MCF 10A (cell line): Measurements from ENCODE around the gene RPP30. TPM values are rescaled to one million over a fixed set of nuclear protein-coding genes. Genes with fewer than 3 reads are reported as not detected.

Experiments
- BruUV-seq: library from RNA; stranded (reverse); fragments of 400-500 nt; replicated peaks from 2 replicates; lab custom pipeline; 2021; lab: Mats Ljungman, UMichigan
- CTCF ChIA-PET: fragments of 300-600 bp; sonication (Branson Sonifier 250); formaldehyde crosslinking; extraction: SDS; loops from one replicate; lab custom pipeline; 2021; ENCODE audit warnings: antibody characterized with exemption, inconsistent platforms; lab: Yijun Ruan, JAX
- POLR2A ChIA-PET: fragments of 300-600, 350-650 bp; sonication (Branson Sonifier 250); formaldehyde crosslinking; extraction: SDS; loops from one replicate; lab custom pipeline; 2020; ENCODE audit warnings: antibody characterized with exemption, inconsistent platforms; lab: Yijun Ruan, JAX
- DNase-seq: peaks from one replicate; pipeline ENCODE4 v3.0.0-alpha.2; 2018; ENCODE audit not compliant: unreplicated experiment
- H3K27ac Mint-ChIP-seq: one replicate; pipeline ENCODE4 v1.8.0; 2022; ENCODE audit warnings: mild to moderate bottlenecking, low read depth, mixed read lengths; ENCODE audit not compliant: unreplicated experiment
- H3K27me3 Mint-ChIP-seq: one replicate; pipeline ENCODE4 v1.8.0; 2022; ENCODE audit warnings: mixed read lengths; ENCODE audit not compliant: insufficient read depth, unreplicated experiment
- H3K36me3 Mint-ChIP-seq: one replicate; pipeline ENCODE4 v1.8.0; 2022; ENCODE audit warnings: mild to moderate bottlenecking, moderate library complexity, mixed read lengths; ENCODE audit not compliant: insufficient read depth, unreplicated experiment
- H3K4me1 Mint-ChIP-seq: one replicate; pipeline ENCODE4 v1.8.0; 2022; ENCODE audit warnings: mixed read lengths; ENCODE audit not compliant: insufficient read depth, unreplicated experiment
- H3K4me3 Mint-ChIP-seq: one replicate; pipeline ENCODE4 v1.8.0; 2022; ENCODE audit warnings: mild to moderate bottlenecking, moderate library complexity, mixed read lengths; ENCODE audit not compliant: unreplicated experiment
- H3K9me3 Mint-ChIP-seq: one replicate; pipeline ENCODE4 v1.8.0; 2022; ENCODE audit warnings: mixed read lengths; ENCODE audit not compliant: unreplicated experiment
- intact Hi-C: fragments of 100-400 bp; cut with micrococcal nuclease; formaldehyde crosslinking; loops from 2 replicates; pipeline ENCODE4 v1.14.1; 2022
- total RNA-seq: library from RNA; stranded (reverse); gene quantifications from 2 replicates; pipeline ENCODE4 v1.2.3, GENCODE V29; 2022
- TF ChIP-seq, protein P1 (sequence below): fragments of 200-600 bp; IDR thresholded peaks from one replicate; pipeline ENCODE4 v1.8.0; 2022; ENCODE audit warnings: antibody characterized with exemption, mild to moderate bottlenecking; ENCODE audit not compliant: unreplicated experiment

RPP30 gene
- total RNA-seq, 1 experiment from 2014 or later: 41.8 TPM

DNA sequence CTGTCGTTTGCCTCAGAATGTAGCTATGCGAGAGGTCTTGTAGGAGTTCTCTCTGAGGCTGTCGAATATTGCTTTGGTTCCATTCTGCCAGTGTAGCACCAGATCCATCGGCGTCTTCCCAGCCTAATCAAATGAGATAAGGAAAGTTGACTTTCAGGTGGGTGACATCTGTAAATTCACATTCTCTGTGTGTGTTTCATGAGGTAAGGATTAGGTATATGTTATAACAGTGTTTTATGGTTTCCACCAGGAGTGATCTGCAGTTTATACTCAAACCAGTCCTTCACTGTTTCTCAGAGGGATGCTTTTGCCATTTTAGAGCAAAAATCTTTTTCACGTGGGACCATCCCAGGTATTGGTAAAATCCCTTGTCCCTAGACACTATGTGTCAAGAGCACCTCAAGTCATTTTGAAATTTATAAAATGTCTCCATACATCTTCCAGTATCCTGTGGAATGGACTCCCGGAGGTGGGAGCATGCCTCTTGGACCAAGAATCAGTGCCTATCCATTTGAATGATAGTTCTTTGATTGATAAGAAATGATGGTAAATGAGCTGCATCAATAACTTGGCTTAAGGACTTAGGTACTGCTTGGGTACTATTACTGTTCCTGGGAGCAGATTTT lies 41.2 kb downstream of the RPP30 start:
- TF ChIP-seq, protein P1, sequence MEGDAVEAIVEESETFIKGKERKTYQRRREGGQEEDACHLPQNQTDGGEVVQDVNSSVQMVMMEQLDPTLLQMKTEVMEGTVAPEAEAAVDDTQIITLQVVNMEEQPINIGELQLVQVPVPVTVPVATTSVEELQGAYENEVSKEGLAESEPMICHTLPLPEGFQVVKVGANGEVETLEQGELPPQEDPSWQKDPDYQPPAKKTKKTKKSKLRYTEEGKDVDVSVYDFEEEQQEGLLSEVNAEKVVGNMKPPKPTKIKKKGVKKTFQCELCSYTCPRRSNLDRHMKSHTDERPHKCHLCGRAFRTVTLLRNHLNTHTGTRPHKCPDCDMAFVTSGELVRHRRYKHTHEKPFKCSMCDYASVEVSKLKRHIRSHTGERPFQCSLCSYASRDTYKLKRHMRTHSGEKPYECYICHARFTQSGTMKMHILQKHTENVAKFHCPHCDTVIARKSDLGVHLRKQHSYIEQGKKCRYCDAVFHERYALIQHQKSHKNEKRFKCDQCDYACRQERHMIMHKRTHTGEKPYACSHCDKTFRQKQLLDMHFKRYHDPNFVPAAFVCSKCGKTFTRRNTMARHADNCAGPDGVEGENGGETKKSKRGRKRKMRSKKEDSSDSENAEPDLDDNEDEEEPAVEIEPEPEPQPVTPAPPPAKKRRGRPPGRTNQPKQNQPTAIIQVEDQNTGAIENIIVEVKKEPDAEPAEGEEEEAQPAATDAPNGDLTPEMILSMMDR: no peak
- DNase-seq: no peak
- intact Hi-C loops: loop anchor here (5.0 kb wide), 1 partner anchor 384 kb away; no protein-coding TSS in a partner anchor
- H3K27ac Mint-ChIP-seq: peak overlapping the region; percentile 83
- ChIA-PET POLR2A (interaction anchor here (0.7 to 3.1 kb wide), 4 partner anchors 41 to 1668 kb away, joined by 3 to 13 read pairs (median 5); partner anchors contain the start of gene RPP30), CTCF (interaction anchor here (0.5 to 6.2 kb wide), 7 partner anchors 17 to 1348 kb away, joined by 3 to 87 read pairs (median 4); no protein-coding TSS in a partner anchor)
- H3K27me3 Mint-ChIP-seq: no peaks in the 10 kb centered on the region
- no peak overlapping the region for H3K4me3 Mint-ChIP-seq
- no peaks in the 10 kb centered on the region for H3K9me3 Mint-ChIP-seq
- BruUV-seq: no TSS peak
- no peaks in the 10 kb centered on the region for H3K36me3 Mint-ChIP-seq
- H3K4me1 Mint-ChIP-seq: peaks cover 16% of the 10 kb centered on the region

DNA sequence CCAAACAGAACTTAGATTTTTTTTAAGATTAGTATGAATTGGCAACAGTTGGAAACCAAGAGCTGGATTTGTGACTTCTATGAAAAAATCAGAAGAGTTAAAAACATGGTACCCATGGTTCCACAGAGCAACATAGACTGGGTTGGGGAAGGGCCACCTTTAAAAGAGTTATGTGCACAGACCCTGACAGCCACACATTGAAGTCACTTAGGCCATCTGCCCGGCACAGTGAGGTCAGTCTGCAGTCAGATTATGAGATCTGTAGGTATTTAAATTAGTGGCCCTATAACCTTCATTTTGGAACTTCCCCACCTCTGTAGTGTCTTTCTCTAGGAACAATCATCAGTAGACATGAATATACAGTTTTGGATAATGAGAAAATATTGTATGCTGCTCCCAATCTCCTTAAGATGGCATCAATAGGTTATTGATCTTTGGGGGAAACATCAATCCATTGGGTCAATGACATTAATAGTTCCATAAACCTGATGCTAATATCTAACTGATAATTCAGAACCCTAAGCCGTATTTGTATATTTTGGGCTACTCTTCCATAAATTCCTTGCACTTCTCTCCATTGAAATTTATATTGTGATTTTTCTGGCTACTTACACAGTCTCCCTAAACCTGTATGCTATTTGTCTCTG lies 42.1 kb downstream of the RPP30 start:
- ChIA-PET POLR2A (no interaction called here), CTCF (interaction anchor here (0.7 to 6.2 kb wide), 3 partner anchors 93 to 337 kb away, joined by 3 to 87 read pairs (median 3); no protein-coding TSS in a partner anchor)
- TF ChIP-seq, protein P1: no peak
- Mint-ChIP-seq H3K4me1 (peaks cover 16% of the 10 kb centered on the region), H3K36me3 (no peaks in the 10 kb centered on the region), H3K27ac (peak overlapping the region; percentile 25), H3K9me3 (no peaks in the 10 kb centered on the region), H3K27me3 (no peaks in the 10 kb centered on the region), H3K4me3 (no peak overlapping the region)
- no TSS peak for BruUV-seq
- no peak for DNase-seq
- intact Hi-C loops: loop anchor here (5.0 kb wide), 1 partner anchor 383 kb away; no protein-coding TSS in a partner anchor

DNA sequence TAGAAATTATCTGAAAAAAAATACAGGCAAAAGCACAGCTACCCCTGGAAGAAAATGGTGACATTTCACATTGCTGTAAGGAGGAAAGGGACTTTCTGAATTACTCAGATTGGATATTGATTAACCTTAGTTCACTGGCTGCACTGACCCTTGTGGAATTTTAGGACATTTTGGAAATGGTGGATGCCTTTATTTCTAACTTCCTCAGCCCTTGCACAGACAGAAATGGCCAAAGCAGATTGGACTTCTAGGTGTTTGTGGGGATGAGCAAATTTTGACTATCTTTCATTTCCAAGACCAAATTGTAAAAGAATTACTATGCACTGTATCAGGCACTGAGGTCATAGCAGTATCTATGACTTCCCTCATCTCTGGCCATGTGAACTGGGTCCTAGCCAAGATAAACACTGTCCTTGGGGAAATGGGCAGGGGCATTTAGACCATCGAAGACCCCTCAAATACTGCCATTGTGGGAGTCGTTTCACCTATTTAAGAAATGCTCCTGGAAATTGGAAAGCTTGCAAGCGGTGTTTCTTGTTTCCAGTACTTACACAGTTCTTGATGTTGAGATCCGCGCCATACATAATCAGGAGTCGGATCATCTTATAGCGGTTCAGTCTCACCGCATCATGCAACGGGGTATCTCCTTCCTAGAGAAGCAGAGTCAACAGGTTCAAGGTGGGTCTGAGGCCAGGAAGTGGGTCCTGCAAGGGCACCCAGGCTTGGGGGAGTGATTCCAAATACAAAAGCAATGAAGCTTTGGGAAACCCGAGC lies 43.4 kb downstream of the RPP30 start:
- Mint-ChIP-seq H3K4me1 (peaks cover 19% of the 10 kb centered on the region), H3K27me3 (no peaks in the 10 kb centered on the region), H3K4me3 (no peak overlapping the region), H3K36me3 (no peaks in the 10 kb centered on the region), H3K27ac (no peak overlapping the region), H3K9me3 (no peaks in the 10 kb centered on the region)
- no TSS peak for BruUV-seq
- intact Hi-C loops: loop anchor here (5.0 kb wide), 1 partner anchor 382 kb away; no protein-coding TSS in a partner anchor
- TF ChIP-seq, protein P1: no peak
- POLR2A ChIA-PET: no interaction called here
- CTCF ChIA-PET: interaction anchor here (0.6 kb wide), 1 partner anchor 91 kb away, joined by 3 read pairs; no protein-coding TSS in a partner anchor
- DNase-seq: no peak

DNA sequence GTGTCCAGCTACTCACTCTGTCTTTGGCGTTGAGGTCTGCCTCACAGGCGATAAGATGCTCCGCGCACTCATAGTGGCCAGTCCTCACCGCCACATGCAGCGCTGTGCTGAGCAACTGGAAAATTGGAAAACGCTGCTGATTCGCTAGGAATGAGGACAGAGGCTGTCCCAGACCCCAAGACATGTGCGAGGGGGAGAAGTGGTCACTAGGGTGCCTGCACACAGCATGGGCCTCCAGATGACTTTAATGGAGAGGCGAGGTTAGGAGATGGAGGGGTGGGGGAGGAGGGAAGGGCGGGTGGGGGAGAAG lies 43.9 kb downstream of the RPP30 start:
- CTCF ChIA-PET: interaction anchor here (0.6 kb wide), 1 partner anchor 91 kb away, joined by 3 read pairs; no protein-coding TSS in a partner anchor
- POLR2A ChIA-PET: no interaction called here
- H3K9me3 Mint-ChIP-seq: no peaks in the 10 kb centered on the region
- TF ChIP-seq, protein P1: no peak
- H3K36me3 Mint-ChIP-seq: no peaks in the 10 kb centered on the region
- no peak for DNase-seq
- no peak overlapping the region for H3K4me3 Mint-ChIP-seq
- H3K27me3 Mint-ChIP-seq: no peaks in the 10 kb centered on the region
- intact Hi-C loops: no loop called here
- no TSS peak for BruUV-seq
- H3K4me1 Mint-ChIP-seq: peaks cover 25% of the 10 kb centered on the region
- H3K27ac Mint-ChIP-seq: no peak overlapping the region
